Myocyte (in vitro differentiated cells): ENCODE measurements around the gene UBIAD1. TPM values are rescaled to one million over a fixed set of nuclear protein-coding genes. Genes with fewer than 3 reads are reported as not detected.

Experiments used
- total RNA-seq: library from RNA; depleted of rRNA; stranded (reverse); fragments of >200 nt; gene quantifications from 2 replicates; pipeline ENCODE4 v1.2.3, GENCODE V29; 2014

The UBIAD1 gene
- total RNA-seq, 1 donor from 2014 or later = 15.6 TPM

Other genes starting within 250 kb of the UBIAD1 start
- not detected in 2 replicates for gene MASP2, start 226.0 kb upstream of the UBIAD1 start, total RNA-seq
- gene SRM, start 213.2 kb upstream of the UBIAD1 start, total RNA-seq = 32.2 and 52.1 TPM in 2 replicates
- 40.9 and 53.4 TPM in 2 replicates for gene EXOSC10, start 173.3 kb upstream of the UBIAD1 start, total RNA-seq
- gene ANGPTL7, start 83.8 kb upstream of the UBIAD1 start, total RNA-seq = 0.99 and 2.8 TPM in 2 replicates
- 50.2 and 54.7 TPM in 2 replicates for gene MTOR, start 10.6 kb upstream of the UBIAD1 start, total RNA-seq
- gene DISP3, start 206.0 kb downstream of the UBIAD1 start, total RNA-seq = 0.08 TPM in 1 of 2 replicates, not detected in the other